Measurements from ENCODE around the gene ODAD3.

- TF ChIP-seq CTCF (IDR thresholded peaks at IDR 0.05), result no peak
- TF ChIP-seq EZH2 (IDR thresholded peaks at IDR 0.05; ENCODE audit: borderline replicate concordance, insufficient read depth, low read depth, low read length, poor library complexity, severe bottlenecking), result no peak
Measured at GRCh38 chr19:11370744-11371143, 64.2 kb downstream of the ODAD3 start.
